ENCODE results near the gene GAS6.
"Not testable (repeated sequence)": the region's sequence is repeated elsewhere in the genome, so short reads cannot be mapped to it uniquely, and the experiment has no call there.

Gene GAS6

DNA sequence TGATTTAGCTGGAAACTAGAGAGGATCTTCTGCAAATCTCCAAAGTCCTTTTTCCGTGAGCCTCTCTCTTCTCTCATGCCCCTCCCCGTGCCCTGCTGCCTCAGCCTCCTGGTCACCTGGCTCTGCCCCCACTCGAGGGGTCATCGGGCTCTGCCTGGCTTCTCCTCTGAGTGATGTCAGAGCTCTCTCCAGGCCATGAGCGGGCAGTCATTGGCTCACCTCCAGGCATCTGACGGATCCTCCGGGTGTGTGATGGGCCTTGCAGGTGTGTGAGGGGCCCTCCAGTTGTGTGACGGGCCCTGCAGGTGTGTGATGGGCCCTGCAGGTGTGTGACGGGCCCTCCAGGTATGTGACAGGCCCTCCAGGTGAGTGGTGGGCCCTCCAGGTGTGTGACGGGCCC lies 10.3 kb upstream of the GAS6 start:
- no peak for DNase-seq (ENCODE audit: low read depth in 3 of 3, low spot score in 1 of 3)

- DNase-seq (ENCODE audit: low read depth in 3 of 3, low spot score in 1 of 3), result no peak
These were observed 5.4 kb upstream of the GAS6 start for GRCh38 chr13:113869263-113869662.

DNA sequence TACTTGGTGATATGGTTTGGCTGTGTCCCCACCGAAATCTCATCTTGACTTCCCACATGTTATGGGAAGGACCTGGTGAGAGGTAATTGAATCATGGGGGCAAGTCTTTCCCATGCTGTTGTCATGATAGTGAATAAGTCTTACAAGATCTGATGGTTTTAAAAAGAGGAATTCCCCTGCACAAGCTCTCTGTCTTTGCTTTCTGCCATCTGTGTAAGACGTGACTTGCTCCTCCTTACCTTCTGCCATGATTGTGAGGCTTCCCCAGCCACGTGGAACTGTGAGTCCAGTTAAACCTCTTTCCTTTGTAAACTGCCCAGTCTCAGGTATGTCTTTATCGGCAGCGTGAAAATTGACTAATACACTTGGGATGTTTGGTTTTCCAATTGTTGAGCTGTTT lies 4.0 kb upstream of the GAS6 start:
- DNase-seq (ENCODE audit: low read depth in 3 of 3, low spot score in 1 of 3), result not testable (repeated sequence)

DNA sequence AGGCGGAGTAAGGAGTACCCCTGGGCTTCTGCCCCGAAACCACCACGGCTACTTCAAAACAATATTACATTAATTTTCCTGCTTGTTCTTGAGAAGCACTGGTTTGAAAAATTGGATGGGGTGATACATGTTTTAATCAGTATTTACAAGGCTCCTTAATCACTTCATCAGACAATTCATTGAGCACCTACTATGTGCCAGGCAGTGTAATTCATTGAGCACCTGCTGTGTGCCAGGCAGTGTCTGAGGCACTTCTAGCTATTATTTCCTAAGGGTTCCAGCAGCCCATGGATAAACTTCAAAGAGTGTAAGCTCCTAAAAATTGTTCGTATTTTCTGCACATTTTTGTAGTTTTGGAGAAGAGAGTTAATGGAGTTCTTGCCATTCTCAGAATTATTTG lies 1.6 kb upstream of the GAS6 start:
- DNase-seq (ENCODE audit: low read depth in 3 of 3, low spot score in 1 of 3), result no peak

DNA sequence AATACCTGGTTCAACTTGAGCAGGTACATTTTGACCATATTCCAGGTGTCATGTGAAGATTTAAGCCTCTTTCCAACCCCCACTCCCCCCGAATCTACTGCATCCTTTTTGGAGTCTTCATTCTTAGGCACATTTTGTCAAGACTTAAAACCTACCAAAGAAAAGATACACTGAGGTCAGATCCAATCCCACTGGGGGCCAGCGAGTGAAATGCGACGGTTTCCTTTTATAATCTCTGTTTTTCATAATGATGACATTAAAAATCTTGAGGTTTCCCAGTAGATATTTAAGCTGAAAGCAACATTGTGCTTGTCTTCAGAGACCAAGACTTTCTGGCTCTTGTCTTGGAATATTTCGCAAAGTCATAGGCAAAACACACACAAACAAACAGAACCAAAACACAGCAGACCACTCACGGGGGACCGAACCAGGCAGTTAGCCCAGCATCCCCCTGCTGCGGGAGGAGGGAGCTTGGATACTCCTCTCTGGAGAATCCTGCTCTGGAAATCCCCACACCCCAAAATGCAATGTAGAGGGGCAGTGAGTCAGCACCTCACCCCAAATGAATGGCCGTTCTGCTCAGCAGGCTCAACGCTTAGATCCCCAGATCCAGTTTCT lies 506 bp upstream of the GAS6 start:
- no peak for DNase-seq (ENCODE audit: low read depth in 3 of 3, low spot score in 1 of 3)

GRCh38 chr13:113862931-113863523 lies 849 bp downstream of the GAS6 start:
- DNase-seq (ENCODE audit: low read depth in 3 of 3, low spot score in 1 of 3), result no peak

GRCh38 chr13:113862191-113862930 lies 1.5 kb downstream of the GAS6 start:
- DNase-seq (ENCODE audit: low read depth in 3 of 3, low spot score in 1 of 3), result no peak

GRCh38 chr13:113861433-113862030 lies 2.3 kb downstream of the GAS6 start:
- no peak for DNase-seq (ENCODE audit: low read depth in 3 of 3, low spot score in 1 of 3)

DNA sequence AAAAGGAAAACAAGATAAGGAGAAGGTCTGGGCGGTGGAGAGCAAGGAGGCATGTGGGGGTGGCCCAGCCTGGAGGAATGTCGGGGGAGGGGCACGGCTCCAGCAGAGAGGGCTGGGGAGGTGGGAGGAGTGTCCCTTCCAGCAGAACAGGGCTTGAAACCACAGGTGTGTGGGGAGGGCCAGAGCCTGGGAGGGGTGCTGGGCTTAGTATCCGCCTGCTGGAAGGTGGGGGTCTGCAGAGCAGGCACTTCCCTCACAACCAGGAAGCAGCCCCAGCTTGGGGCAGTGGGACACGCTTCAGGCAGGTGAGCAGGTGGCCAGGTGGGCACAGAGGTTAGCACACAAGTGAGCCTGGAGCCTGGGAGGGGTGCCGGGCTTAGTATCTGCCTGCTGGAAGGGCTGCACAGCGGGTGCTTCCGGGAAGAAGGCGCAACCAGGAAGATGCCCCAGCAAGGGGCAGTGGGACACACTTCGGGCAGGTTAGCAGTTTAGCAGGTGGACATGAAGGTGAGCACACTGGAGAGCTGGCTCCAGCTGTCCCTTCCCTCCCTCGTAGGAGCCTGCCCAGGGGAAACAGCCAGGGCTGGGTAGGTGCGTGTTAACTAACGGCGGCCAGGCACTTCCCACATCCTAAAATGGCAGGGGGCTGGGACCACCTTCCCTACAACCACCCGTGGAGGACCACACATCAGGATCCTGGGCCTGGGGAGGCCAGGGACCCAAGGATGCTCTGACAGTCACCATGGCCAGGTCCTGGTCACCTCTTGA lies 3.0 kb downstream of the GAS6 start:
- no peak for DNase-seq (ENCODE audit: low read depth in 3 of 3, low spot score in 1 of 3)

DNA sequence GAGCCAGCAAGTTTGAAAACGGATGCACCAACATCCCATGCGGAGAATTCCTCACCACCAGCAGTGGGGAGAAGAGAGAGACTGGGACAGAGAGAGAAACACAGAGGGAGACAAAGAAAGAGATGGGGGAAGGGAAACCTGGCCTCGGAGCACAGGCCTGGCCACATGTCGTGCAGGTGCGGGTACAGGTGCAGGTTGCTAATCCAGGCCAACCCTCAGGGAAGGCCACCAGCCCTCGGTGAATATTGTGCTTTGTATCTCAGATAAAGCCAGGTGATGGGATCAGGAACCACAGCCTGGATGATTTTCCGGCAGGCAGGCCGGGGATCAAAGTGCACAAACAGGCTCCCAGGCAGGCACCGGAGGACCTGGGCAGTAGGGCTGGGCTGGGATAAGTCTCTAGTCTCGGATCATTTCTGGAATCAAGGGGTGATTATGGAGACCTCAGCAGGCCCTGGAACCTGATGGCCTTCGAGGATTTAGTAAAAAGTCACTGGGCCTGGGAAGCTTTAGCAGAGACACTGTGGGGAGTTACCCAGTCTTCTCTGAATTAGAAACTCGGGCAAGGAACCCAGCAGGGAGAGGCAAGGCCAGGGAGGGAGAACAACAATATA lies 3.7 kb downstream of the GAS6 start:
- DNase-seq (ENCODE audit: low read depth in 3 of 3, low spot score in 1 of 3), result no peak

GRCh38 chr13:113859311-113860050 lies 4.4 kb downstream of the GAS6 start:
- DNase-seq (ENCODE audit: low read depth in 3 of 3, low spot score in 1 of 3), result no peak

DNA sequence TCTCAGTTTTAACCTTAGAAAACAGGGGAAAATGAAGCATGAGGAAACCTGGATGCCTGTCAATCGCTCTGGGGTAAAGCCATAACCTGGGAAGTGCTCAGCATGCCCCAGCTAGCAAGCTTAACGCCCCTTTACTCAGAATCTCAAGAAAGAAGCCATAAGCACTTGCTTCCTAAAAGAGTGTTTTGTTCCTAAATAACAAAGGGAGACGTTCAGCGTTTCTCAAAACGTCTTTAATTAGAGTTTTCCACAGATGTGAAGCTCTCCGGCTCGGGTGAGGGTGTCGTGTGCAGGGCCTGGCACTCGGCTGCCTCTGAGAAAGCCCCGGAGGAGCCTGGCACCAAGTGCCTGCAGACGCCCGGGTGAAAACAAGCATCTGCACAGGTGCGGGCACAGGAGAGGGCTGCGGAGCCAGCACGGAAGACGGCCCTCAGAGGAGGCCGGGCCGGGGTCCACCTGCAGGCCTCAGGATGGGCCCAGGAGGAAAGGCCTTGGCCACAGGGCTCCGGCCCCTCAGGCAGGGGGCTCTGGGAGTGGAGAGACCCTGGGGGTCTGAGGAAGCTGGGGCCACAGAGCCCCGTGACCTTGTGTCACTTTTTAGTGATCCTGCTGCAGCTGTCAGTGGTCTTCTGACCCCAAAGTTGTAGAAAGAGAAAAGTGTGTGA lies 6.2 kb downstream of the GAS6 start:
- no peak for DNase-seq (ENCODE audit: low read depth in 3 of 3, low spot score in 1 of 3)

- DNase-seq (ENCODE audit: low read depth in 3 of 3, low spot score in 1 of 3), result no peak
These were observed 7.2 kb downstream of the GAS6 start for GRCh38 chr13:113856716-113857065.

GRCh38 chr13:113855931-113856715 lies 7.8 kb downstream of the GAS6 start:
- DNase-seq (ENCODE audit: low read depth in 3 of 3, low spot score in 1 of 3), result no peak

GRCh38 chr13:113855012-113855921 lies 8.6 kb downstream of the GAS6 start:
- no peak for DNase-seq (ENCODE audit: low read depth in 3 of 3, low spot score in 1 of 3)

GRCh38 chr13:113854238-113855011 lies 9.5 kb downstream of the GAS6 start:
- no peak for DNase-seq (ENCODE audit: low read depth in 3 of 3, low spot score in 1 of 3)

DNA sequence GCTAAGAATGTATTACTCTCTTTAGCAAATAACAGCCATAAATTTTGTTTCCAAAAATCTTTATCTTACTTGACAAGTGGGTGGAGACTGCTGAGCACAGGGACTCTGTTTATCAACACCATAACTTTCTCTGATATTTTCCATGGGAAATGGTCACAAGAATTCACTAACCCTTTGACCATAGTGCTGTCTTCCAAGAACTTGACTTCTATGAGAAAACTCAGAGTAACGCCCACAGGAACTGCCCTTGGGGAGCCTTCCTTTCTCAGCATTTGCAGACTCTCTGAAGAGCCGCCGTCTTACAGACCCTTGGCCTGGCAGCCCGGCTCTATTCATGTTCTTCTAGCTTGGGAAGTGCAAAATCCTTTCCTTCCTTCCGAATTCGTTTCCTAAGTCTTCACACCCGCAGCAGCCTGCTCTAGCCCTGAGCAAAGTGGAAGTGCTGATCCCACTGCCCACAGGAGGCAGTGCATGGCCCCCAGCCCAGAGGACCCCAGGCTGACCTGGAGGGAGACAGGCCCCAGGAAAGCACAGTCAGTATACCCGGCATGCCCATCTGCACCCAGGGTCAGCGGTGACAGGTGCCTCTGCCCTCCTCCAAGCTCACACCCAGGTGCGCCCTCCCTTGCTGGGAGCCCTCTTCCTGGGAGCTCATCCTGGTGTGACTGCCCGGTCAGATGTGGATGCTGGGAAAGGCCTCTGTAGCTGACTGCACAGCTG lies 10.2 kb downstream of the GAS6 start:
- DNase-seq (ENCODE audit: low read depth in 3 of 3, low spot score in 1 of 3), result no peak
